ENCODE results near the gene KRT31. TPM values are rescaled to one million over a fixed set of nuclear protein-coding genes. Genes with fewer than 3 reads are reported as not detected.

KRT31 gene
- total and polyA plus RNA-seq, 2 of the 13 experiments (the other 11 are each of a cell fraction or from before 2014, with no cell fraction given) = 0.05 TPM; not detected in 1

GRCh38 chr17:41413982-41414381 lies 16.6 kb upstream of the KRT31 start:
- 54% methylated on average over 2 of the region's 2 CpGs for WGBS (ENCODE audit: low lambda C conversion rate)
- no peak for TF ChIP-seq HOXA5 (CRISPR knock-in tag; IDR thresholded peaks at IDR 0.05)
- TF ChIP-seq CERS6 (CRISPR knock-in tag; IDR thresholded peaks at IDR 0.05) = no peak
- no peak for TF ChIP-seq NCOA5 (CRISPR knock-in tag; IDR thresholded peaks at IDR 0.05)
- TF ChIP-seq NFRKB (IDR thresholded peaks at IDR 0.05) = no peak
- no peak for TF ChIP-seq HNF4G (IDR thresholded peaks at IDR 0.05; ENCODE audit: borderline replicate concordance, low read depth, low read length)
- TF ChIP-seq HNF4G (CRISPR knock-in tag; IDR thresholded peaks at IDR 0.05; ENCODE audit: borderline replicate concordance, low read depth) = no peak
- 0 out of 2 replicates have a peak, but pooled peaks have one; percentile 29 for TF ChIP-seq HMG20A (CRISPR knock-in tag; IDR thresholded peaks at IDR 0.05; ENCODE audit: borderline replicate concordance)
- peak; percentile 71 for TF ChIP-seq HNF4A (CRISPR knock-in tag; IDR thresholded peaks at IDR 0.05)
- 0 out of 2 replicates have a peak, but pooled peaks have one; percentile 19 for TF ChIP-seq ZNF24 (IDR thresholded peaks at IDR 0.05)
- TF ChIP-seq ZBTB49 (CRISPR knock-in tag; IDR thresholded peaks at IDR 0.05; ENCODE audit: borderline replicate concordance) = no peak
- TF ChIP-seq SAP130 (CRISPR knock-in tag; IDR thresholded peaks at IDR 0.05; ENCODE audit: low read depth) = peak; percentile 25; the same call in 1 of the 2 replicates
- TF ChIP-seq GATAD1 (CRISPR knock-in tag; IDR thresholded peaks at IDR 0.05) = no peak
- TF ChIP-seq TEAD3 (CRISPR knock-in tag; optimal IDR thresholded peaks at IDR 0.05; ENCODE audit: borderline replicate concordance) = peak; percentile 82
- TF ChIP-seq ZNF644 (CRISPR knock-in tag; IDR thresholded peaks at IDR 0.05; ENCODE audit: low read depth) = peak; percentile 77
- TF ChIP-seq ZBTB38 (CRISPR knock-in tag; IDR thresholded peaks at IDR 0.05) = no peak
- no peak for TF ChIP-seq ZNF143 (CRISPR knock-in tag; IDR thresholded peaks at IDR 0.05)
- no peak for TF ChIP-seq KDM5A (IDR thresholded peaks at IDR 0.05; ENCODE audit: borderline replicate concordance, low read length)
- peak; percentile 57; the same call in 1 of the 2 replicates for TF ChIP-seq BCL6 (CRISPR knock-in tag; IDR thresholded peaks at IDR 0.05)
- no peak for TF ChIP-seq ZNF790 (CRISPR knock-in tag; IDR thresholded peaks at IDR 0.05; ENCODE audit: borderline replicate concordance)
- peak; percentile 28; the same call in 1 of the 2 replicates for TF ChIP-seq ELF3 (CRISPR knock-in tag; IDR thresholded peaks at IDR 0.05)
- TF ChIP-seq ZNF660 (CRISPR knock-in tag; IDR thresholded peaks at IDR 0.05; ENCODE audit: borderline replicate concordance, low read depth) = no peak
- no peak for TF ChIP-seq NR2F6 (IDR thresholded peaks at IDR 0.05)
- no peak for TF ChIP-seq NR2F6 (CRISPR knock-in tag; IDR thresholded peaks at IDR 0.05)
- no peak for TF ChIP-seq E2F1 (CRISPR knock-in tag; IDR thresholded peaks at IDR 0.05)
- no peak for TF ChIP-seq ZSCAN9 (CRISPR knock-in tag; IDR thresholded peaks at IDR 0.05; ENCODE audit: borderline replicate concordance)
- no peak for TF ChIP-seq ZNF766 (CRISPR knock-in tag; IDR thresholded peaks at IDR 0.05; ENCODE audit: borderline replicate concordance)
- TF ChIP-seq GATAD2A (CRISPR knock-in tag; IDR thresholded peaks at IDR 0.05) = peak; percentile 23; the same call in 1 of the 2 replicates

More at GRCh38 chr17:41413982-41414381, 16.6 kb upstream of the KRT31 start:
- Histone ChIP-seq H3K36me3 (replicated peaks in 1 of 2; ENCODE audit: control insufficient read depth in 1 of 2, insufficient read depth in 2 of 2, low read length in 2 of 2) (no peaks in the 10 kb centered on the region), H2AFZ (ENCODE audit: low read length) (no peak overlapping the region), H3K27ac (ENCODE audit: extremely low read length, insufficient read depth, low read length) (no peak overlapping the region), H3K4me3 (replicated peaks in 1 of 3; ENCODE audit: insufficient read depth in 1 of 3, low read depth in 2 of 3, low read length in 3 of 3) (no peak overlapping the region), H3K4me1 (ENCODE audit: insufficient read depth, low read length) (peaks cover 51% of the 10 kb centered on the region), H3K79me2 (ENCODE audit: insufficient read depth, low read length) (no peaks in the 10 kb centered on the region), H3K27me3 (ENCODE audit: control insufficient read depth in 1 of 2, insufficient read depth in 2 of 2, low read length in 2 of 2) (no peaks in the 10 kb centered on the region; a peak in 1 of 5 replicates), H3K4me2 (ENCODE audit: low read depth, low read length) (no peak overlapping the region), H4K20me1 (ENCODE audit: insufficient read depth, low read length) (no peaks in the 10 kb centered on the region), H3K9ac (ENCODE audit: insufficient read depth, low read depth, low read length) (no peak overlapping the region), H3K9me3 (ENCODE audit: low read length) (no peaks in the 10 kb centered on the region)
- POLR2A ChIA-PET = interaction anchor here (2.0 kb wide), 1 partner anchor 10 kb away, joined by 10 read pairs; no protein-coding TSS in a partner anchor
- DNase-seq (ENCODE audit: low spot score) (peak; percentile 56), FAIRE-seq (no peak), ATAC-seq (no peak)
- in situ Hi-C loops (cut with HindIII; ENCODE audit: extremely low pct_ligation_motif_present, low pct_unique_long_range_greater_than_20kb) = no loop called here
- CTCF ChIA-PET (ENCODE audit: low intra/inter-chr PET ratio, low total read pairs) = no interaction called here
- no TSS peak for BruUV-seq (replicated peaks)
- intact Hi-C loops (cut with micrococcal nuclease; ENCODE audit: unreplicated experiment) = loop anchor here (10.0 kb wide), 1 partner anchor 121 kb away; no protein-coding TSS in a partner anchor
